Nephron progenitor cell (in vitro differentiated cells): Measurements from ENCODE around the gene PLEKHG4B.
"Not testable (repeated sequence)": the region's sequence is repeated elsewhere in the genome, so short reads cannot be mapped to it uniquely, and the experiment has no call there.

ENCODE experiments used
- DNase-seq: peaks from one replicate; pipeline ENCODE4 v3.0.0; 2021
- H3K27ac Mint-ChIP-seq: 2 replicates; pipeline ENCODE4 v1.8.0; 2021; ENCODE audit warnings: mild to moderate bottlenecking, moderate library complexity, mixed read lengths
- H3K27me3 Mint-ChIP-seq: 2 replicates; pipeline ENCODE4 v1.8.0; 2021; ENCODE audit warnings: mild to moderate bottlenecking, low read depth, mixed read lengths; ENCODE audit not compliant: poor library complexity
- H3K36me3 Mint-ChIP-seq: 2 replicates; pipeline ENCODE4 v1.8.0; 2021; ENCODE audit warnings: low read depth, mixed read lengths
- H3K4me1 Mint-ChIP-seq: 2 replicates; pipeline ENCODE4 v1.8.0; 2021; ENCODE audit warnings: mixed read lengths
- H3K4me3 Mint-ChIP-seq: 2 replicates; pipeline ENCODE4 v1.8.0; 2021; ENCODE audit warnings: mild to moderate bottlenecking, moderate library complexity, mixed read lengths
- H3K9me3 Mint-ChIP-seq: 2 replicates; pipeline ENCODE4 v1.8.0; 2021; ENCODE audit warnings: mild to moderate bottlenecking, moderate library complexity, mixed read lengths
- TF ChIP-seq, protein P1 (sequence below): fragments of 200-600 bp; sonication (generic); IDR thresholded peaks from 2 replicates; pipeline ENCODE4 v1.5.0; 2021; ENCODE audit warnings: antibody characterized with exemption

Gene PLEKHG4B

DNA sequence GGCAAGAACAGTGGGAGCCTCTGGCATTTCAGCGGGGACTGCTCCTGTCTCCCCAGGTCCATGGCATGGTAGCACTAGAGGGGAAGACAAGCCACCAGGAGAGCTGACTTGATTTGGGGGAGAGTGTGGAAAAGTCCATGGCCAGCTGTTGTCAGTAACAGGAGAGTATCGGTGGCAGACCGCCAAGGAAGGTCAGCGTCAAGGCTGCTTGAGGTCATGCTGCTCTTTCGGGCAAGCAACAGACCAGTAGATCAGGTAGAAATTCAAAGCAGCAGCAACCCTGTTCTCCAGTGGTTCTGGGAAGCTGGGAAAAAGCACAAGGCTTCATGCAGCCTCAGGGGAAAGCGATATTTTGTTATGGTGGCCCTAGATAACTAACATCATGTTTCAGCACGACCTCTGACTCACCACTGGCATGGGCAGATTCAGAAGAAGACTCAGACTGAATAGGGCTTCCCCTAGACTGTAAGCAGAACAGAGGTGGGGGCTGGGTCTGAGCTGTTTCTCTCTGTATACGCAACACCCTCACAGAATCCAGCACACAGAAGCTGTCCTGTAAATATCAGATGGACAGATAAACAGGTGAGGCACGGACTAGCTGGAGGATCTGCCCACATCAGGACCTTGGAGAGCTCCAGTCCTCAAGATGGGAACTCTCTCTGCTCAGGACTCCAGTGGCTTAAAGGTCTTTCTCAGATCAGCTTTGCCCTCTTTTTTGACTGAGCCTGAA is 35.2 kb upstream of the PLEKHG4B start:
- Mint-ChIP-seq H3K4me1 (no peaks in the 10 kb centered on the region), H3K27ac (no peak overlapping the region), H3K36me3 (no peaks in the 10 kb centered on the region), H3K4me3 (no peak overlapping the region), H3K27me3 (peaks cover 65% of the 10 kb centered on the region), H3K9me3 (peaks cover 11% of the 10 kb centered on the region)
- TF ChIP-seq, protein P1, sequence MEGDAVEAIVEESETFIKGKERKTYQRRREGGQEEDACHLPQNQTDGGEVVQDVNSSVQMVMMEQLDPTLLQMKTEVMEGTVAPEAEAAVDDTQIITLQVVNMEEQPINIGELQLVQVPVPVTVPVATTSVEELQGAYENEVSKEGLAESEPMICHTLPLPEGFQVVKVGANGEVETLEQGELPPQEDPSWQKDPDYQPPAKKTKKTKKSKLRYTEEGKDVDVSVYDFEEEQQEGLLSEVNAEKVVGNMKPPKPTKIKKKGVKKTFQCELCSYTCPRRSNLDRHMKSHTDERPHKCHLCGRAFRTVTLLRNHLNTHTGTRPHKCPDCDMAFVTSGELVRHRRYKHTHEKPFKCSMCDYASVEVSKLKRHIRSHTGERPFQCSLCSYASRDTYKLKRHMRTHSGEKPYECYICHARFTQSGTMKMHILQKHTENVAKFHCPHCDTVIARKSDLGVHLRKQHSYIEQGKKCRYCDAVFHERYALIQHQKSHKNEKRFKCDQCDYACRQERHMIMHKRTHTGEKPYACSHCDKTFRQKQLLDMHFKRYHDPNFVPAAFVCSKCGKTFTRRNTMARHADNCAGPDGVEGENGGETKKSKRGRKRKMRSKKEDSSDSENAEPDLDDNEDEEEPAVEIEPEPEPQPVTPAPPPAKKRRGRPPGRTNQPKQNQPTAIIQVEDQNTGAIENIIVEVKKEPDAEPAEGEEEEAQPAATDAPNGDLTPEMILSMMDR: no peak
- DNase-seq: peak; percentile 81

GRCh38 chr5:60250-60649 is 31.7 kb upstream of the PLEKHG4B start:
- not testable (repeated sequence) for DNase-seq, H3K4me3 Mint-ChIP-seq, H3K36me3 Mint-ChIP-seq, H3K4me1 Mint-ChIP-seq, H3K27ac Mint-ChIP-seq
- H3K27me3 Mint-ChIP-seq: peaks cover 50% of the 10 kb centered on the region
- H3K9me3 Mint-ChIP-seq: peaks cover 23% of the 10 kb centered on the region

- peaks cover 19% of the 10 kb centered on the region for H3K27me3 Mint-ChIP-seq
- H3K4me1 Mint-ChIP-seq: peaks cover 6% of the 10 kb centered on the region
- no peaks in the 10 kb centered on the region for H3K36me3 Mint-ChIP-seq
- no peak overlapping the region for H3K27ac Mint-ChIP-seq
- H3K9me3 Mint-ChIP-seq: peaks cover 29% of the 10 kb centered on the region
- H3K4me3 Mint-ChIP-seq: no peak overlapping the region
- no peak for DNase-seq
- TF ChIP-seq, protein P1: no peak
Observed at GRCh38 chr5:70440-70839, 21.5 kb upstream of the PLEKHG4B start.

DNA sequence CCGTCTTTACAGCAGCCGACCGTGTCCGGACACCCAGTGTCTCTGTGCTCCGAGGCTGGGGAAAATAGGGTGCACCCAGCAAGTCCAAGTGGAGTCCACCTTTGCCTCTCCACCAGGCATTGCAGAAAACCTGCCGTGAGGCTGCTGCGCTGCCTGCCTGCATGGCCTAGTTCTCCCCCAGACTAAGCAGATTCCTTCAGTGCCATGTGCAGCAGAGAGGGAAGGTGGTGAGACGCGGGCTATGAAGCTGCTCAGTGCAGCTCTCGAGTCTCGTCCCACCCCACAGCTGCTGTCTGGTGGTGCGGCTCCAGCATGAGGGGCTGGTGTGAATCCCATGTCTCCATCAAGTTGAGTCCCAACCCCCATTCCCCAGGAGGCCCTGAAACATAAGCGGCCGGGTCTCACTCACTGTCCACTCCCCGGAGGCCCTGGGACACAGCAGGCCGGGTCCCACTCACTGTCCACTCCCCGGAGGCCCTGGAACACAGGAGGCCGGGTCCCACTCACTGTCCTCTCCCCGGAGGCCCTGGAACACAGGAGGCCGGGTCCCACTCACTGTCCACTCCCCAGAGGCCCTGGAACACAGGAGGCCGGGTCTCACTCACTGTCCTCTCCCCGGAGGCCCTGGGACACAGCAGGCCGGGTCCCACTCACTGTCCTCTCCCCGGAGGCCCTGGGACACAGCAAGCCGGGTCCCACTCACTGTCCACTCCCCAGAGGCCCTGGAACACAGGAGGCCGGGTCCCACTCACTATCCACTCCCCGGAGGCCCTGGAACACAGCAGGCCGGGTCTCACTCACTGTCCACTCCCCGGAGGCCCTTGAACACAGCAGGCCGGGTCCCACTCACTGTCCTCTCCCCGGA is 19.4 kb upstream of the PLEKHG4B start:
- not testable (repeated sequence) for H3K27ac Mint-ChIP-seq, DNase-seq, H3K4me3 Mint-ChIP-seq, H3K36me3 Mint-ChIP-seq
- peaks cover 26% of the 10 kb centered on the region for H3K4me1 Mint-ChIP-seq
- H3K27me3 Mint-ChIP-seq: peaks cover 28% of the 10 kb centered on the region
- H3K9me3 Mint-ChIP-seq: peaks cover 12% of the 10 kb centered on the region

GRCh38 chr5:73181-73447 is 18.9 kb upstream of the PLEKHG4B start:
- not testable (repeated sequence) for H3K27ac Mint-ChIP-seq, H3K4me3 Mint-ChIP-seq, H3K36me3 Mint-ChIP-seq, DNase-seq, H3K9me3 Mint-ChIP-seq
- Mint-ChIP-seq H3K27me3 (peaks cover 29% of the 10 kb centered on the region), H3K4me1 (peaks cover 31% of the 10 kb centered on the region)

- Mint-ChIP-seq H3K4me1 (peaks cover 31% of the 10 kb centered on the region), H3K4me3 (no peak overlapping the region), H3K9me3 (peaks cover 6% of the 10 kb centered on the region), H3K36me3 (no peaks in the 10 kb centered on the region), H3K27me3 (peaks cover 35% of the 10 kb centered on the region), H3K27ac (no peak overlapping the region)
- TF ChIP-seq, protein P1: no peak
- no peak for DNase-seq
Observed at GRCh38 chr5:73768-74502, 18.0 kb upstream of the PLEKHG4B start.

DNA sequence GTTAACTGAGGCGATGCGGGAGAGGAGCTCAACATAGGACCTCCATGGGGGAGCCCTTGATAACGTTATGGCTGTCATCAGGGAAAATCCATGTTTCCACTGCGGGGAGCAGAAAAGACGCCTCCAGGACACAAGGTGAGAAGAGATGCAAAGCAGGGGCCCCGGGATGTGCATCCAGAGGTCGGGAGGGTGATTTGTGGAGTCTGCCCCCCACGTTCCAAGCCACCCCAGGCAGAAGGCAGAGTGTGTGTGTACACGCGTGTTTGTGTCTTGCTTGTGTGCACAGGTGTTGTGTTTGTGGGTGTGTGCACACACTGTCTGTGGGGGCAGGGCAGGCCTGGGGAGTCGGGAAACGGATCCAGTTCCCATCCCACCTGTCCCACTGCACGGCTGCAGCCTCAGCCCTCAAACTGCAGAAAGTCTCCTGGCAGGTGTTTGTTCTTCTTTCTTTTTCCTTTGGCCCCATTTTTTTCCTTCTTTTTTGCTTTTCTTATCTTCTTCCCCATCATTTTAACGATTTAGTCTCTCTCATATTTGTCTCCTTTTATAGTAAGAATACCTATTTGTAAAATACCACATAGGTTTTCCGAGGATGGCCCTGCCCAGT is 17.4 kb upstream of the PLEKHG4B start:
- Mint-ChIP-seq H3K4me1 (peaks cover 31% of the 10 kb centered on the region), H3K36me3 (no peaks in the 10 kb centered on the region), H3K27me3 (peaks cover 39% of the 10 kb centered on the region), H3K4me3 (no peak overlapping the region), H3K27ac (no peak overlapping the region), H3K9me3 (no peaks in the 10 kb centered on the region)
- DNase-seq: no peak
- TF ChIP-seq, protein P1: no peak
